Measurements from ENCODE around the gene ACTR3C. TPM values are rescaled to one million over a fixed set of nuclear protein-coding genes. Genes with fewer than 3 reads are reported as not detected.

Gene ACTR3C
- total RNA-seq, 4 donors from 2014 or later: 0.38 to 2.0 (median 0.58) TPM

DNA sequence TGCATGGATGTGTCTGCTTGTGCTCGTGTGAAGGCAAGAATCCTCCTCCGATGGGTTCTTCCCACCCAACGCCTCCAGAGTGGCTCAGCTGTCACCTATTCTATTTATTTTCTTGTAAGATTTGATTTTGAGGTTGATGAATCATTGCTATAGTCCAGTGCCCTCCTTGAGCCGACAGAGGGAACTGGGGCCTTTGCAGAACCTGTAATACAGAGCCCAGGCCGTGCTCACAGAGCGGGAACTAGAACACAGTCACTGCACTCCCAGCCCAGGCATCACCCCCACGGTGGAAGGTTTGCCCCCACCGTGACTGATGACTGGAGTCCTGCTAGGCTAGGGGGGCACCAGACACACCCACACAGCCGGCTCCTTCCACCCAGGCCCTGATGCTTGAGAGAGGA lies 16.1 kb upstream of the ACTR3C start:
- no peak for TF ChIP-seq CTCF (IDR thresholded peaks at IDR 0.05; ENCODE audit: low read depth)

GRCh38 chr7:150338166-150338829 lies 15.0 kb upstream of the ACTR3C start:
- TF ChIP-seq CTCF (IDR thresholded peaks at IDR 0.05; ENCODE audit: low read depth): no peak

GRCh38 chr7:150337659-150338081 lies 14.3 kb upstream of the ACTR3C start:
- no peak for TF ChIP-seq CTCF (IDR thresholded peaks at IDR 0.05; ENCODE audit: low read depth)

DNA sequence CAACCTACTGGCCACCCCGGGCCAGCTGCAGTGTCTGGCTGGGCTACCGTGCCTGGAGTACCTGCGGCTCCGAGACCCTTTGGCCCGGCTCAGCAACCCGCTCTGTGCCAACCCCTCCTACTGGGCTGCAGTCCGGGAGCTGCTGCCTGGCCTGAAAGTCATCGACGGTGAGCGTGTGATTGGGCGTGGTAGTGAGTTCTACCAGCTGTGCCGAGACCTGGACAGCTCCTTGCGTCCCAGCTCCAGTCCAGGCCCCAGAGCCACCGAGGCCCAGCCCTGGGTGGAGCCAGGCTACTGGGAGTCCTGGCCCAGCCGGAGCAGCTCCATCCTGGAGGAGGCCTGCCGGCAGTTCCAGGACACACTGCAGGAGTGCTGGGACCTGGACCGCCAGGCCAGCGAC lies 13.8 kb upstream of the ACTR3C start:
- TF ChIP-seq CTCF (IDR thresholded peaks at IDR 0.05; ENCODE audit: low read depth): no peak

DNA sequence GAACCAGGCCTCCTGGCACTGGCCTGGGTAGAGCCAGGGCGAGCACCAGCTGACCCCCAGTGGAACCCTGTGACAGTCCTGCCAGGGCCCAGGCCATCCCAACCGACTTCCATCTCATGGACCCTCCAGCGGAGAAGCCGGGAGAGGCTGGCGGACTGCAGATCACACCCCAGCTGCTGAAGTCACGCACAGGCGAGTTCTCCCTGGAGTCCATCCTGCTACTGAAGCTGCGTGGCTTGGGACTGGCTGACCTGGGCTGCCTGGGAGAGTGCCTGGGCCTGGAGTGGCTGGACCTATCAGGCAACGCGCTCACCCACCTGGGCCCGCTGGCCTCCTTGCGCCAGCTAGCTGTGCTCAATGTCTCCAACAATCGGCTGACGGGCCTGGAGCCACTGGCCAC lies 13.4 kb upstream of the ACTR3C start:
- no peak for TF ChIP-seq CTCF (IDR thresholded peaks at IDR 0.05; ENCODE audit: low read depth)

- TF ChIP-seq CTCF (IDR thresholded peaks at IDR 0.05; ENCODE audit: low read depth): no peak
Measured at GRCh38 chr7:150335774-150336112, 12.4 kb upstream of the ACTR3C start.

GRCh38 chr7:150335108-150335773 lies 11.9 kb upstream of the ACTR3C start:
- no peak for TF ChIP-seq CTCF (IDR thresholded peaks at IDR 0.05; ENCODE audit: low read depth)
